ENCODE data around the gene XRCC5.

Gene XRCC5

GRCh38 chr2:216179015-216179414 is 69.9 kb downstream of the XRCC5 start:
- no peaks in the 10 kb centered on the region for H3K9me2 ChIP-seq (ENCODE audit: low read depth, low read length)
- no peak overlapping the region for H3K9ac ChIP-seq (ENCODE audit: low read length)
- H3K36me3 ChIP-seq (ENCODE audit: insufficient read depth, low read length): peaks cover 89% of the 10 kb centered on the region
- H3F3A ChIP-seq (ENCODE audit: insufficient read depth, low read length): no peaks in the 10 kb centered on the region
- TF ChIP-seq EZH2 (IDR thresholded peaks at IDR 0.05; ENCODE audit: borderline replicate concordance, low read length) (no peak), CTCF (IDR thresholded peaks at IDR 0.05; ENCODE audit: low read length) (no peak)
- no peaks in the 10 kb centered on the region for H4K20me1 ChIP-seq (ENCODE audit: insufficient read depth, low read length)
- no peaks in the 10 kb centered on the region for H3K9me3 ChIP-seq (ENCODE audit: low read length)
- H3K27me3 ChIP-seq (ENCODE audit: insufficient read depth, low read length): no peaks in the 10 kb centered on the region
- peaks cover 11% of the 10 kb centered on the region; the same call in 1 of the 2 replicates for H3K79me2 ChIP-seq (ENCODE audit: insufficient read depth, low read length)
- peaks cover 17% of the 10 kb centered on the region for H3K4me1 ChIP-seq (ENCODE audit: insufficient read depth, low read length, severe bottlenecking)
- H3K27ac ChIP-seq (ENCODE audit: low read depth, low read length, poor library complexity, severe bottlenecking): no peak overlapping the region
- H3K4me2 ChIP-seq (ENCODE audit: low read length): no peak overlapping the region
- H3K4me3 ChIP-seq (ENCODE audit: low read depth, low read length, poor library complexity, severe bottlenecking): no peak overlapping the region
- H2AFZ ChIP-seq (ENCODE audit: low read length): no peak overlapping the region

GRCh38 chr2:216181351-216181750 is 72.2 kb downstream of the XRCC5 start:
- Histone ChIP-seq H3F3A (ENCODE audit: insufficient read depth, low read length) (no peaks in the 10 kb centered on the region), H2AFZ (ENCODE audit: low read length) (no peak overlapping the region), H4K20me1 (ENCODE audit: insufficient read depth, low read length) (no peaks in the 10 kb centered on the region), H3K4me1 (ENCODE audit: insufficient read depth, low read length, severe bottlenecking) (peaks cover 17% of the 10 kb centered on the region), H3K9me2 (ENCODE audit: low read depth, low read length) (no peaks in the 10 kb centered on the region), H3K4me2 (ENCODE audit: low read length) (no peak overlapping the region), H3K27ac (ENCODE audit: low read depth, low read length, poor library complexity, severe bottlenecking) (no peak overlapping the region), H3K27me3 (ENCODE audit: insufficient read depth, low read length) (no peaks in the 10 kb centered on the region), H3K9ac (ENCODE audit: low read length) (no peak overlapping the region), H3K79me2 (ENCODE audit: insufficient read depth, low read length) (peaks cover 26% of the 10 kb centered on the region; the same call in 1 of the 2 replicates), H3K9me3 (ENCODE audit: low read length) (no peaks in the 10 kb centered on the region), H3K4me3 (ENCODE audit: low read depth, low read length, poor library complexity, severe bottlenecking) (no peak overlapping the region), H3K36me3 (ENCODE audit: insufficient read depth, low read length) (peaks cover 88% of the 10 kb centered on the region)
- TF ChIP-seq EZH2 (IDR thresholded peaks at IDR 0.05; ENCODE audit: borderline replicate concordance, low read length): no peak
- no peak for TF ChIP-seq CTCF (IDR thresholded peaks at IDR 0.05; ENCODE audit: low read length)

GRCh38 chr2:216181953-216182461 is 72.9 kb downstream of the XRCC5 start:
- H3K4me2 ChIP-seq (ENCODE audit: low read length): no peak overlapping the region
- peaks cover 17% of the 10 kb centered on the region for H3K4me1 ChIP-seq (ENCODE audit: insufficient read depth, low read length, severe bottlenecking)
- H3K9me2 ChIP-seq (ENCODE audit: low read depth, low read length): no peaks in the 10 kb centered on the region
- H3K27me3 ChIP-seq (ENCODE audit: insufficient read depth, low read length): no peaks in the 10 kb centered on the region
- peaks cover 89% of the 10 kb centered on the region for H3K36me3 ChIP-seq (ENCODE audit: insufficient read depth, low read length)
- H3K27ac ChIP-seq (ENCODE audit: low read depth, low read length, poor library complexity, severe bottlenecking): no peak overlapping the region
- no peaks in the 10 kb centered on the region for H3K9me3 ChIP-seq (ENCODE audit: low read length)
- no peak overlapping the region for H3K4me3 ChIP-seq (ENCODE audit: low read depth, low read length, poor library complexity, severe bottlenecking)
- no peaks in the 10 kb centered on the region for H4K20me1 ChIP-seq (ENCODE audit: insufficient read depth, low read length)
- no peaks in the 10 kb centered on the region for H3F3A ChIP-seq (ENCODE audit: insufficient read depth, low read length)
- H3K79me2 ChIP-seq (ENCODE audit: insufficient read depth, low read length): peaks cover 26% of the 10 kb centered on the region; the same call in 1 of the 2 replicates
- no peak overlapping the region for H2AFZ ChIP-seq (ENCODE audit: low read length)
- no peak overlapping the region for H3K9ac ChIP-seq (ENCODE audit: low read length)
- TF ChIP-seq EZH2 (IDR thresholded peaks at IDR 0.05; ENCODE audit: borderline replicate concordance, low read length): no peak
- TF ChIP-seq CTCF (IDR thresholded peaks at IDR 0.05; ENCODE audit: low read length): no peak

Data from OCI-LY1 (cell line).